HG03565 (cell line): ENCODE data around the gene PLPP4.

Source experiments
- ATAC-seq: cut with Tn5 transposase; IDR thresholded peaks from one replicate; pipeline ENCODE4 v1.9.1; 2021; ENCODE audit warnings: mild to moderate bottlenecking, moderate library complexity; ENCODE audit not compliant: unreplicated experiment

PLPP4 gene

DNA sequence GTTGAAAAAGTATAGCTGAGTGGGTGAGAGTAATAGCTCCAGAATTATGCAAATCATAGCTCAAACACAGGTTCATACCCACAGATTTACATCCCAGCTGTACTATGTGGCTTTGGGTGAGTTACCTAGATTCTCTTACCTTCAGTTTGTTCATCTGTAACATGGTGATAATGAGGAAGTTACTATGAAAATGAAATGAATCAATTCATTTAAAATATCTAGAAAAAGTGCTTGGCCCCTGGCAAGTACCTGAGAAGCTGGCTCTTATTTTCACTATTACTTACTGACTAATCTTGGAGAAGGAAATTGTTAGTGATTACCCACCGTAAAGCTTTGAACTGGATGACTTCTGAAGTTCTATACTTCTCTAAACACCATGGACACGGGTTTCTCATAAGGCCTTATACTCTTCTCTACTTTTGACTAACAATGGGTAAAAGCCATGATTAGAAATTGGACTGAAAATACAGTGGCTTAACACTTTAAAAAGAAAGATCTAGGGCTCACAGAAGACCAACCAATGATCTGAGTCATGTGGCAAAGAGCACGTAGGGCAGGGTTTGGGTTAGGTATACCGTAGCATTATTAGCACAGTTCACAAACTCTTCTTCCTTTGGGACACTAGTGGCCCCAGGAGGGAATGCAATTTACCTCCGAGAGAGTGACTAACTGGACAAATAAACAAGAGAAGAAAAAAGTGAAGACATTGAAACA, 149.2 kb downstream of the PLPP4 start:
- ATAC-seq = peak; percentile 68

DNA sequence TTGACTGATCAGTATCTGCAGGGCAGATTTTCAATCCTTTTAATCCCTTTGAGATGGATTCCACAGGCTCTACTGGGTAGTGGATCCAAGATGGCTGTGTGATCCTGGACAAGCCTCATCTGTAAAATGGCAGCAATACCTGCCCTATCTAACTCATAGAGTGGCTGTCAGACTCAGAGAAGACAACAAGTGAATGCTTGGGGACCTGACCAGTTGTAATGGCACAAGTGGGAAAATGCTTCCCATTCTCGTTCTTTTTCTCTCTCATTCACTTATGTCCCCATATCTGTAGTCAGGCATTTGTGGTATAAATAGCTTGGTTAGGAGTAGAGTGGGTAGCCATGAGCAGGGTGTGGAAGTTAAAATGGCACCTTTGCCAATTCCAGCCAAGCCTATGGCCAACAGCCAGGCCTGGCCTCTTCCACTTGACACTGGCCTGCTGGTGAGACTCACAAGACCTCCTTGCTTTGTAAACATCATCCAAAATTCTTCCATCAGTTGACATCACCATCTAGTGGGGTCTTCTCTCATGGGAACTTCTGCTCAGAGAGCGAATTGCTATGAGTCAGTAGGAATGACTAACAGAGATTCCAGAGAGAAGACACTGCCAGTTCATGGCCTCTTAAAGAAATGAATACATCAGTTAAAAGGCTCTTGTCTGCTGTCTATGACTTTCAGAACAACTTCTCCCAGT, 150.1 kb downstream of the PLPP4 start:
- peak; percentile 14 for ATAC-seq

DNA sequence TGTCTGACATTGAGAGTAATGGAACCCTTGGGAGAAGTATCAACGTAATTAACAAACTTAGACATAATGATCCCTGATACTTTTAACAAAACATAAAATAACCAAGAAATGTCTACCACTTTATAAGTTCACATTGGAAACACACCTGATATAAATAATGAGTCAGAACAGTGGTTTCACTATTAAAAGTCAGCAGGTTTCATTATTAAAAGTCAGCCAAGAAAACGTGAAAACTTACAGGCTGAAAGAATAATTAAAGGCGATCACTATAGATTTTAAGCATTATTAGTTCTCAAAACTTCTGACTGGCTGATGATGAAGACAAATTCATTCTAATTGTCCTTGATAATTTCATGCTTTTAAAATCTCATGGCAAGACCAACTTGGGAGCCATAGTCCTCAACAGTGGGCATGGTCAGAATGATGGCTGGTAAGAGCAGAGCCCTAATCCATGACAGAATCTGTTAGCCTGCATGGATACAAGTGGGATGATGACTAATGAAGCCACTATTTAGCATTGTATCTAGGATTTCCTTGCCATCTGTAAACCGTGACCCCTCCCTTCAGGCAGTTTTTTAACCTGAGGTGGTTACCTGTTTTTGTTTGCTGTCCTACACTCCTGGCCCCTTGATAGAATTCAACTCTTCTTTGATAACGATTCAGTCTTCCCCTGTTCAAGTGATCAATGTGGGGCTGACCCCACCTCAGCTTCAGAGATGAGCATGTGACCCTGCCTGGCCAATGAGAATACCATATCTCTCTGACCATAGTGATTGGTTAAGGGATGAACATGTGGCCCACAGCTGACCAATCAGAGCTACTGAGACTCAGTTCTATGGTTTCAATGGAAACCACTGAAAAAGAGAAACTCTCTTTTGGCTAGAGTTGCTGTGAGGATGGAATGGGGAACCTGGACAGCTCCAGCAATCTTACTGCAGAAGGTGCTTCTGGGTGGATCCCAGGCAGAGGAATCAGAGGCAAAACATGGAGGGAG, 151.0 kb downstream of the PLPP4 start:
- ATAC-seq = peak; percentile 32

DNA sequence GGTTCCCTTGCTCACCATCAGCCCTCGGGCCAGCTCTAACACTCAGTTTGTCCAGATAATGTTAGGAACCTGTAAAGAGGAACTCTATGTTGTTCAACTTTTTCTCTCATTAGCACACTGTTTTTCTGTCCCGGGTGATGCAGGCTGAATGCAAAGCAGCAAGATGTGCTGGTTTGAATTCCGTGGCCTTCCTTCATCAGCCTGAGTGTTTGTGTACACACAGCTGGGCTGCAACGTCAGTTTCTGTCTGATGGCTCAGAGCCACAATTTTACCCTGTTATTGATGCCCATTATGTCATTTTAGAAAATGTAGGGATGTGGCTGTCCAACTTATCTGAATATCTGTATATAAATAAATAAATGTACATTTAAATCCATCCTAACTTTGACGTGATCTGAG, 152.0 kb downstream of the PLPP4 start:
- no peak for ATAC-seq

DNA sequence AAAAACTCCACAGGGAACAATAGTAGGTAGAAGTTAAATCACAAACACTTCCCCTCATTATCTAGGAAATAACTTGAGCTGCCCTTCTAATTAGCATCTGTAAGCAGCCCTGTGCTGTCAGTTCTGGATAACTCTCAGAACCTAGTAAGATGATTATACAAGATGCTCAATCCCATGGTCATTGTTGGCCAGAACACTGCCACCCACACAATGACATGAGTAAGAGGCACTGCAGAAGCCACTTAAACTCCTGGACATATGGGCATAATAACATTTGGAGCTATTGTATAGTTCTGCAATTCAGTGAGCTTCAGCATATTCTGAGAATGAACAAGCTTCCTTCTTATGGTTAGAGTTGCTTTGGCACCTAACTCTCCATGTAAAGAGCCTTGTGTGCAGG, 153.8 kb downstream of the PLPP4 start:
- no peak for ATAC-seq

DNA sequence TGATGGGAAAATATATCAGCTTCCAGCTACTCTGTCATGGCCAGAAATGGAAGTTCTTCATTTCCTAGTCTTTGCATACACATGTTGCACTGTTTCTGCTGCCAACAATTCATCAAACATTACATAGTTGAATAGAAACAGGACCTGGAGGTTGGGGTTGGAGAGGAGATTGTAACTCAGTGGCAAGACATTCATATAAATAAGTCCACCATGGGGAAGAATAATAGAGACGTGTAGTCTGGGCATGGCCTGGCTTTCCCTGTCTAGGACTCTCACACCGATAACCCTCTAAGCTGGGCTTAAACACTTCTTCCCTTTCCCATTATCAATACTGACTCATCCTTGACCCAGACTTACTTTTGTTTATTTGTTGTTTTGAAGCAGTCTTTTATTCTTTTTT, 155.7 kb downstream of the PLPP4 start:
- no peak for ATAC-seq

DNA sequence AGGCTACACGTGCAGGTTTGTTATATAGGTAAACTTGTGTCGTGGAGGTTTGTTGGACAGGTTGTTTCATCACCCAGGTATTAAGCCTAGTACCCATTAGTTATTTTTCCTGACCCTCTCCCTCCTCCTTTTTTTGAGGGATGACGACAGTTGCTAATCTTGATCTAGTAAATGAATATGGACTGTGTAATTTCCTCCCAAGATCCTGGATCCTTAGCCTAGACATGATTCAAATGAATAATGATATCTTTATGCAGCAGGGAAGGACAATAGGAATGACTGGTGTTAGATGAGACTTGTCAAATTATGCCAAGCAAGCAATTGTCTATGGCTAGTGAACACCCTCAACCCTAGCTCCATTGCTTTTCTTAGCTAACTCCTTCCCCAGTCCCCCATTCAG, 156.2 kb downstream of the PLPP4 start:
- no peak for ATAC-seq

DNA sequence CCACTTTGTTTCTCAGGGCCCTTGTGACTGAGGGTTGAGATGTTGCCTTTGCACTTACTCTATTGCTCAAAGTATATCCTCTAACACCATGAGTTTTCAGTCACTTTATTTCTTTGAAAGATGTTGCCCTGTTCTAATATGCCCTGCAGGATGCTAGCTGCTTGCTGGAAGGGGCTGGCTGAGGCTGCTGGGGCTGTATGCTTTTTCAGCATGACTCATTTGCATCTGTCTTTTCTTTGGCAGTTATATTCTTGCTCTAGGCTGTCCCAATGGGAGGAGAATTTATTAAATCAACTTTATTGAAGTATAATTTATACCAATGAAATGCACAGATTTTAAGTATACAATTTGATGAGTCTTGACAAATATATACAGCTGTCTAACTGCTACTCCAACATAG, 157.7 kb downstream of the PLPP4 start:
- ATAC-seq = no peak

DNA sequence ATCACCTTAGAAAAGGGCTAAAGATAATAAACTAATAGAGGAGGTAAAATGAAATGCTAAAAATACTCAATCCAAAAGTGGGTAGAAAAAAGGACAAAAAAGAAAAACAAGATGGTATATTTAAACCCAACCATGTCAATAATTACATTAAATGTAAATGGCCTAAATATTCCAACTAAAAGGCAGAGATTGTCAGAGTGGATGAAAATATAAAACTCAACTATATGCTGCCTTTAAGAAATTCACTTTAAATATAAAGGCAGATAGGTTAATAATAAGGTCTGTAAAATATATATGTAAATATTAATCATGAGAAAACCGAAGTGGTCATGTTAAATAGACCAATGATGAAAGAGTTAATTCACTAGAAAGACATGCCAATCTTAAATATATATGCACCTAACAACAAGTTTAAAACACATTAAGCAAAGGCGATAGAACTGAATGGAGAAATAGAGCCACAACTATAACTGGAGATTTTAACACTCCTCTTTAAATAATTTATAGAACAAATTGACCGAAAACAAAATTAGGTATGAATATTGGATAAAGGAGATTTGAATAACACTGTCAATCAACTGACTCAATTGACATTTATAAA, 159.4 kb downstream of the PLPP4 start:
- ATAC-seq = no peak

DNA sequence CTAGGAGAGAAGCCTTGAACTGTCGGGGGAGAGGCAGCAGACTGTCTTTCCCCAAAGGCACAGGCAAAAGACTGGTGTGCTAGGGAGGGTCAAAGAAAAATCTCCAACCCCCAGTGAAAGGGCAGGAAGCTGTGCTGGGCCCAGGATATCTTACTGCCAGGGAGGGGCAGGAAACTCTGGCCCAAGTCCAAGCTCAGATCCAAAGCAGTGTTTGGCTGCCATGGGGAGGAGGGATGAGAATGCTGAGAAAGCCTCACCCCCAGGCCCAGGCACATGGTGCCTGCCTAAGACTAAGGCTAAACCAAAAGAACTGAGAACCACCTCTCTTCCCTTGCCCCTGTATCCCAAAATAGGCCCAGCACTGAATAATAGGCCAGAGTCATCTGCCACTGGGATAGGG, 171.2 kb downstream of the PLPP4 start:
- ATAC-seq = no peak

DNA sequence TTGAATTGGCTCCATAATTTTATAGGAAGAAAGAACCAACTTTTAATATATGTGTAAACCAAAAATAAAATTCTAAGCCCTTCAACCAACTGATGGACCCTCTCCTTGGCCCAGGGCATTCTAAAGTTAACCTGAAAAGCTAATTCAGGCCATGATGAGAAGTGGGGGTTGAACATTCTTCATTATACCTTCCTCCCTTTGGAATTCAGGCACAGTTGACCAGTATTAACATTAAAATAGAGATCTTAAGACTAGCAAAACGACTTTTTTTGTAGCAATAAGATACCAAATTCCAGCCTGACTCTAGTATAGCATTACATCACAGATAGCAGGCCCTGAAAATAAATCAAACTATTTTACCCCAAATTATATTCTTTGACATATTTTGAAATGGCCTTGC, 173.2 kb downstream of the PLPP4 start:
- ATAC-seq = no peak

DNA sequence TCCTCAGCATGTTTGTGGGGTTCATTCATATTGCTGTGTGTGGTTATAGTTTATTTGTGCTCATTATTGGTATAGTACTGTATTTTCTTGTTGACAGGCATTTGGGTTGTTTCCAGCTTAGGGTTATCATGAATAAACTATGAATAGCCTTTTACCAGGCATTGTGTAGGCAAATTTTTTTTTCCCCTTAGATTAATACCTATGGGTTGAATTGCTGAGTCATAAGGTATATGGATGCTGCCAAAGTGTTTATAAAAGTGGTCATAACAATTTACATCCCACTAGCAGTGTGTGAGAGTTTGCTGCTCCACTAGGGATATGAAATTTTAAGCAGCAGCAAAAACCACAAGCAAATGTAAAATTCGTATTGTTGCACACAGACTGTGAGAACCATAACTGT, 175.0 kb downstream of the PLPP4 start:
- no peak for ATAC-seq

DNA sequence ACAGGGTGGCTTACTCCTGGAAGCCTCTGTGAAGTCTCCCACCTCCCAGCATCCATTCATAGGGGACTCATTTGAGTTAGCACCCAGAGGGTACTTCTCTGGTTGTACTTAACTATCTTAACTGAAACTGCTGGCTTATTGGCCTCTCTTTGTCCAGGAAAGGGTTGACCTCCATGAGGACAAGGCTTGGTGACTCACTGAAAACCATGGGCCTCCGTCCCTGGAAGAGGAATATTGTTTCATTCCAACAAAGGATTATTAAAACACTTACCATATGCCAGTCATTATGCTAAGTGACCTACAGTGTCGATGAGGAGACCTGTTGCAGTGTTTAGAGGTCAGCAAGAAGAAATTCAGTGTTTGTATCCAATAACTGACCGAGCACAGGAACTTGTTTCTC, 175.9 kb downstream of the PLPP4 start:
- no peak for ATAC-seq

DNA sequence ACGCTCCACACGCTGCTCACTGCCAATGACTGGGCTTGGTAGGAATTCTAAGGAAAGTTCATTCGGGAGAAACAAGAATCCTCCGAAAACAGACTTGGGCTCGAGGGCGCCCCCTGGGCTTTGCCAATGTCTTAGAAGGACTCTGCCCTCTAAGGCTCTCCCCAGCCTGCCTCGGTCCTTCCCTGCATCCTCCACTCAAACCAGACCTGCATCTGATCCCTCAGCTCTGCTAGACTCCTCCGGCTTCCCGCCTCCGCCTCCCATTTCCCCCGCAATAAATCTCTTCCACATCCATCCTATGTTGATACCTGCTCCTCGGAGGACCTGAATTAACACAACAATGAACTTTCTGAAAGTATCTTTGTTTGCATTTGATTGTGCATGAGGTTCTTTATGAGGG, 177.6 kb downstream of the PLPP4 start:
- ATAC-seq = no peak
